ENCODE results near the gene CDX1. TPM values are rescaled to one million over a fixed set of nuclear protein-coding genes. Genes with fewer than 3 reads are reported as not detected.

Gene CDX1
- total and polyA plus RNA-seq, 12 donors: 0.13 to 0.32 TPM; not detected in 10

DNA sequence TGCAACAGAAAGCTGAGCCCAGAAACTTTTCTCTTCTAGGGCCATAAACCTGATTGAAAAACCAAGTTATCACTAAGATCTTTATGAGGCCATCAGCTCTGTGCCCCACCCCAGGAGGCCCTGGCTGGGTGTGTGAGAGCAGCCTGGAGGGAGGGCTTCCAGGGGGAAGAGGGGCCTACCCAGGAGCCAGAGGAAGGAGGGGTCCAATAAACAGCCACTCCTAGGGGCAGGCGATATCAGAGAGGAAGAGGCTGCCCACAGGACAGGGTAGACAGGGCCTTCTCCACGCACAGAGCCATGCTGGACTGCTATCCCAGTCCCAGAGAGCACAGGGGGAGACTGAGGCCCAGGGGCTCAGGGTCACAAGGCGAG lies 4.5 kb upstream of the CDX1 start:
- H3K36me3 ChIP-seq: no peaks in the 10 kb centered on the region
- TF ChIP-seq, protein P1, sequence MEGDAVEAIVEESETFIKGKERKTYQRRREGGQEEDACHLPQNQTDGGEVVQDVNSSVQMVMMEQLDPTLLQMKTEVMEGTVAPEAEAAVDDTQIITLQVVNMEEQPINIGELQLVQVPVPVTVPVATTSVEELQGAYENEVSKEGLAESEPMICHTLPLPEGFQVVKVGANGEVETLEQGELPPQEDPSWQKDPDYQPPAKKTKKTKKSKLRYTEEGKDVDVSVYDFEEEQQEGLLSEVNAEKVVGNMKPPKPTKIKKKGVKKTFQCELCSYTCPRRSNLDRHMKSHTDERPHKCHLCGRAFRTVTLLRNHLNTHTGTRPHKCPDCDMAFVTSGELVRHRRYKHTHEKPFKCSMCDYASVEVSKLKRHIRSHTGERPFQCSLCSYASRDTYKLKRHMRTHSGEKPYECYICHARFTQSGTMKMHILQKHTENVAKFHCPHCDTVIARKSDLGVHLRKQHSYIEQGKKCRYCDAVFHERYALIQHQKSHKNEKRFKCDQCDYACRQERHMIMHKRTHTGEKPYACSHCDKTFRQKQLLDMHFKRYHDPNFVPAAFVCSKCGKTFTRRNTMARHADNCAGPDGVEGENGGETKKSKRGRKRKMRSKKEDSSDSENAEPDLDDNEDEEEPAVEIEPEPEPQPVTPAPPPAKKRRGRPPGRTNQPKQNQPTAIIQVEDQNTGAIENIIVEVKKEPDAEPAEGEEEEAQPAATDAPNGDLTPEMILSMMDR (IDR thresholded peaks at IDR 0.05): no peak
- no peak overlapping the region for H3K4me3 ChIP-seq
- intact Hi-C loops (cut with DNase I): loop anchor here in 4 of 10 donors (2.0 to 10.0 kb wide), 4 partner anchors 55 to 273 kb away; no protein-coding TSS in a partner anchor
- peak overlapping the region in 9 of 10 donors; percentile 2 to 92 (median 86) for H3K27ac ChIP-seq
- 91 to 96% methylated on average over 3 of the region's 3 CpGs for WGBS, 2 donors
- ATAC-seq (no peak), DNase-seq (no peak)
- no peaks in the 10 kb centered on the region for H3K9me3 ChIP-seq
- H3K27me3 ChIP-seq: peaks cover 0 to 19% (median 6%) of the 10 kb centered on the region in 7 donors
- peaks cover 16 to 85% (median 65%) of the 10 kb centered on the region in 9 donors for H3K4me1 ChIP-seq

DNA sequence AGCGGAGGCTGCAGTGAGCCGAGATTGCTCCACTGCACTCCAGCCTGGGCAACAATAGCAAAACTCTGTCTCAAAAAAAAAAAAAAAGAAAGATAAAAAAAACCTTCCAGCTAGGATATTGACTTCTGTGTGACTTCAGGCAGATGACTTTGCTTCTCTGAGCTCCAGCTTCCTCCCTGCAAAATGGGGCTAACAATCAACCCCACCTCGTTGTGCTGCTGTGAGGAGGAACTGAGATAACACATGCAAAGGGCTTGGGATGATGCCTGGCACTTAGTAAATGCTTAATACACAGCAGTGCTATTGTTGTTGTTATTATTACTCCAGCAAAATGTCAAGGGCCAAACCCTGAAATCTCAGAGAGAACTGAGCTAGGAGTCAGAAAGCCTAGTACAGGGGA lies 3.5 kb upstream of the CDX1 start:
- ATAC-seq (no peak), DNase-seq (no peak)
- H3K36me3 ChIP-seq: no peaks in the 10 kb centered on the region
- intact Hi-C loops (cut with DNase I): loop anchor here in 4 of 10 donors (2.0 to 10.0 kb wide), 4 partner anchors 54 to 272 kb away; no protein-coding TSS in a partner anchor
- H3K27ac ChIP-seq: peak overlapping the region in 9 of 10 donors; percentile 40 to 92 (median 74)
- no peaks in the 10 kb centered on the region for H3K9me3 ChIP-seq
- H3K27me3 ChIP-seq: peaks cover 0 to 28% (median 10%) of the 10 kb centered on the region in 7 donors
- no peak overlapping the region for H3K4me3 ChIP-seq
- TF ChIP-seq, protein P1 (IDR thresholded peaks at IDR 0.05): no peak
- peaks cover 16 to 78% (median 59%) of the 10 kb centered on the region in 9 donors for H3K4me1 ChIP-seq
- 67 to 76% methylated on average over 3 of the region's 3 CpGs for WGBS, 2 donors

DNA sequence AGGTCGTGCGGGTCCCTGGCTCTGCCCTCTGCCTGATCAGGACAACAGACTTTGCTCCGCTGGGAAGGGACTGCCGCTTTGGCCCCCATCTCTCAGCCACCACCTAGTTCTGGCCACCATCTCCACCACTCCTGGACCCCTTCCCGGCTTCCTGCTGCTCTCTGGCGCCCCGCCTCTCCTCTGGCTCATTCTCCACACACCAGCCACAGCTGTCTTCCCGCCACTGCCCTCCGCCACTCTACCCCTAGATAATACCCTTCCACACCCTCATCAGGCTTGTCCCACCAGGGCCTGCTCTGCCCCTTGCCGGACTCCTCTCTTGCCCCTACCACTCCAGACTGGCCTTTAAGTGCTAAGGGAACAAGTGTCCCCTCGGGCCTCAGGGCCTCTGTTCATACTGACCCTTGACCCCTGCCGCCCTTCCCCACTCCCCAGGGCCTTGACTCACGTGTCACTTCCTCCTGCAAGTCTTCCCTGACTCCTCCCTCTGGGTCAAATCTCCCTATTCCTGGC lies 3.0 kb upstream of the CDX1 start:
- H3K4me3 ChIP-seq: no peak overlapping the region
- peaks cover 0 to 31% (median 10%) of the 10 kb centered on the region in 7 donors for H3K27me3 ChIP-seq
- H3K9me3 ChIP-seq: no peaks in the 10 kb centered on the region
- peak; percentile 80 to 81 for DNase-seq
- H3K36me3 ChIP-seq: no peaks in the 10 kb centered on the region
- intact Hi-C loops (cut with DNase I): loop anchor here in 4 of 10 donors (2.0 to 10.0 kb wide), 4 partner anchors 53 to 271 kb away; no protein-coding TSS in a partner anchor
- WGBS, 2 donors: 36 to 40% methylated on average over 13 of the region's 13 CpGs
- H3K27ac ChIP-seq: peak overlapping the region in 9 of 10 donors; percentile 40 to 92 (median 74)
- ATAC-seq: peak; percentile 30 to 61 (median 50)
- TF ChIP-seq, protein P1 (IDR thresholded peaks at IDR 0.05): peak in 3 of 9 donors; percentile 34 to 51 (median 39)
- H3K4me1 ChIP-seq: peaks cover 13 to 78% (median 56%) of the 10 kb centered on the region in 9 donors

DNA sequence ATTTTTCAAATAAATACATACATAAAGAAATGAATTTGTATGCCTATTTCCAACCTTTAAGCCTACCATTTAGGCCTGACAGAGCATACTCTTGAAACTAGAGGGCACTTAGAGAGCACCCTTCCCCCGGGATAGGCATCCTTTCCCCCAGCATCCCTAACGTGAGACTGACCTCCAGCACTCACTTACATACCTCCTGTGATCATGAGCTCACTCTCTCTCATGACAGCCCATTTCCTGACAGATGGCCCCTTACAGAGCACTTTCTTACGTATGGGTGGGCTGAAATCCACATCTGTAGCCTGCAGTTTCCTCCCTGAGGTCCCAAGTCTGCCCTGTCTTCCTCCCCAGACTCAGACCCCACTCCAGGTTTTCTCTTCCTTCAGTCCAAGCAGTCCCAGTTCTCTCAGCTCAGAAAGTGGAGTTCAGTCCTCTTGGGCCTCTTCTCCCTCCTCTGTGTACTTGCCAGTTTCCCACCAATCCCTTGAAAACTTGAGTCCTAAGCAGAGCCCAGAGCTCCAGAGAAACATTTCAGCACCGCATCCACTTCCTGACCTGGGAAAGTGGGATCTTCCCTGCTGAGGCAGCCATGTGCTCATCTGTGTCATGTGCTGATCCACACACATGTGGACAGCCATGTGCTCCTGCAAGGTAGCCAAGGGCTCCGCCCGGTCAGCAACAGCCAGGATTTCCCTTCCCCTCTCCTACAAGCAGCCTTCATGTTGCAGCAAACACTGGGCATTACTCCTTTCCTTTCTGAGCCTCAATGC lies 2.2 kb upstream of the CDX1 start:
- Histone ChIP-seq H3K27ac (peak overlapping the region in 9 of 10 donors; percentile 40 to 92 (median 74)), H3K4me1 (peaks cover 8 to 78% (median 54%) of the 10 kb centered on the region in 9 donors), H3K4me3 (no peak overlapping the region), H3K9me3 (no peaks in the 10 kb centered on the region), H3K27me3 (peaks cover 0 to 34% (median 10%) of the 10 kb centered on the region in 7 donors), H3K36me3 (no peaks in the 10 kb centered on the region)
- TF ChIP-seq, protein P1 (IDR thresholded peaks at IDR 0.05): no peak
- intact Hi-C loops (cut with DNase I): loop anchor here in 3 of 10 donors (5.0 to 10.0 kb wide), 3 partner anchors 53 to 270 kb away; no protein-coding TSS in a partner anchor
- ATAC-seq (peak in 3 of 8 donors; percentile 4 to 22 (median 6)), DNase-seq (no peak)
- WGBS, 2 donors: 50 to 54% methylated on average over 6 of the region's 6 CpGs

Data from heart right ventricle (tissue), 16 donors.